OCI-LY3 (cell line): ENCODE measurements around the gene VPS41.

Source experiments
- H2AFZ ChIP-seq: fragments of 200-600, 300-600 bp; shearing (Covaris generic); 2 replicates; pipeline ENCODE4 v1.6.0; 2014; ENCODE audit warnings: antibody characterized with exemption, low read depth, low read length
- H3K27ac ChIP-seq: fragments of 200-600, 300-600 bp; sonication (generic); 2 replicates; pipeline ENCODE4 v1.5.1; 2014; ENCODE audit warnings: mild to moderate bottlenecking, low read length, moderate library complexity, mixed read lengths
- H3K27me3 ChIP-seq: fragments of 200-600, 300-600 bp; sonication (generic); 2 replicates; pipeline ENCODE4 v1.6.1; 2014; ENCODE audit warnings: low read depth, low read length, mixed read lengths
- H3K36me3 ChIP-seq: fragments of 200-600, 300-600 bp; sonication (generic); replicated peaks from 2 replicates; pipeline ENCODE3; 2014; ENCODE audit warnings: low read depth, low read length, mixed read lengths
- H3K4me1 ChIP-seq: fragments of 300-600, 200-600 bp; sonication (generic); 2 replicates; pipeline ENCODE4 v1.6.1; 2014; ENCODE audit warnings: low read length, mixed read lengths
- H3K4me2 ChIP-seq: fragments of 200-600, 300-600 bp; sonication (generic); 2 replicates; pipeline ENCODE4 v1.6.1; 2014; ENCODE audit warnings: low read length, mixed read lengths
- H3K4me3 ChIP-seq: fragments of 300-600, 200-600 bp; sonication (generic); 2 replicates; pipeline ENCODE4 v1.5.1; 2014; ENCODE audit warnings: antibody characterized with exemption, mild to moderate bottlenecking, low read length, moderate library complexity
- H3K79me2 ChIP-seq: fragments of 300-600, 200-600 bp; shearing (Covaris generic); 2 replicates; pipeline ENCODE4 v1.6.1; 2014; ENCODE audit warnings: mild to moderate bottlenecking, low read length, mixed read lengths
- H3K9ac ChIP-seq: fragments of 300-600, 200-600 bp; shearing (Covaris generic); 2 replicates; pipeline ENCODE4 v1.6.0; 2014; ENCODE audit warnings: mild to moderate bottlenecking, low read length, moderate library complexity
- H3K9me3 ChIP-seq: fragments of 200-600, 300-600 bp; shearing (Covaris generic); 2 replicates; pipeline ENCODE4 v1.6.1; 2014; ENCODE audit warnings: low read length, mixed read lengths; ENCODE audit not compliant: insufficient read depth
- H4K20me1 ChIP-seq: fragments of 200-600, 300-600 bp; sonication (generic); 2 replicates; pipeline ENCODE4 v1.6.1; 2016; ENCODE audit warnings: low read length, mixed read lengths; ENCODE audit not compliant: insufficient read depth
- CTCF ChIP-seq: fragments of 200-600, 300-600 bp; sonication (generic); IDR thresholded peaks from 2 replicates; pipeline ENCODE4 v1.5.1; 2014; ENCODE audit warnings: antibody characterized with exemption, low read length, low read depth
- EZH2phosphoT487 ChIP-seq: fragments of 200-600 bp; shearing (Covaris generic); IDR thresholded peaks from 2 replicates; pipeline ENCODE4 v1.6.1; 2018; ENCODE audit warnings: antibody characterized with exemption, mixed run types, low read depth

VPS41 gene

DNA sequence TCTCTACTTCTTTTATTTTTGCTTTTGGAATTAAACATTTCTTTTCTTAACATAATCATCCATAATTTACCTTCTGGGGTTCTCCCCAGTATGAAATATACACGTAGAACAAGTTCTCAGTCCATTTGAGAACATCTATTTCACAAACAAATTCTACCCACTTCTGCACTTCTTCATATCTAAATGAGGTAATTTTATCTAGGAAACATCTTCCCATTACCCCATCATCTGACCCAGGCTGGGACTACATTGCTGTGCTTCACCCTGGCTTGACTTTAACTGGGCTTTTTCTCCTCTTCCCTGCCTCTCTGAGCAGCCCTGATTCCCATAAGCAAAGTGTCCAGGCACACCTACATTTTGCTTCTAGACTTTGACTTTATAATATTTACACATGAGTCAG lies 234.5 kb downstream of the VPS41 start:
- no peak overlapping the region for H3K9ac ChIP-seq
- TF ChIP-seq CTCF (no peak), EZH2phosphoT487 (no peak)
- H2AFZ ChIP-seq, result peak overlapping the region; percentile 44; the same call in 1 of the 2 replicates

DNA sequence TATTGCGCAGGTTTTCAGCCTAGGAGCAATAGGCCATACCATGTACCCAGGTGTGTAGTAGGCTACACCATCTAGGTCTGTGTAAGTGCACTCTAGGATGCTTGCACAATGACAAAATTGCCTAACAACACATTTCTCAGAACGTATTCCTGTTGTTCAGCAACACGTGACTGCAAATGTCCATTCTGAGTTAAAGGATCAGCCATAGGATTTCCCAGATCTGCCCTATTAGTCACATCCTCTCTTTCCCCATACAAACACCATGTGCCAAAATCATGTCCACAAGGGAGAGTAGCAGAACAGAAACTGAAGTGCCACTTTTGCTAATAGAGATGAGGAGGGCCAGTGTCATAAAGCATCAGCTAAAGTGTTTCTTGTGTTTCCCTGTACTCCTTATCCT lies 235.2 kb downstream of the VPS41 start:
- no peaks in the 10 kb centered on the region for H3K9me3 ChIP-seq
- H3K79me2 ChIP-seq, result no peaks in the 10 kb centered on the region
- TF ChIP-seq EZH2phosphoT487 (no peak), CTCF (no peak)
- H3K27me3 ChIP-seq, result no peaks in the 10 kb centered on the region
- no peak overlapping the region for H3K27ac ChIP-seq
- H3K36me3 ChIP-seq, result no peaks in the 10 kb centered on the region
- H3K9ac ChIP-seq, result no peak overlapping the region
- peak overlapping the region; percentile 41; the same call in 1 of the 2 replicates for H3K4me2 ChIP-seq
- H4K20me1 ChIP-seq, result no peaks in the 10 kb centered on the region
- no peak overlapping the region for H3K4me3 ChIP-seq
- peaks cover 51% of the 10 kb centered on the region for H3K4me1 ChIP-seq
- no peak overlapping the region for H2AFZ ChIP-seq

More for the DNA sequence above, 234.5 kb downstream of the VPS41 start:
- Histone ChIP-seq H3K79me2 (no peaks in the 10 kb centered on the region), H3K4me3 (peak overlapping the region; percentile 41), H3K27ac (no peak overlapping the region), H3K4me2 (peak overlapping the region; percentile 41), H3K36me3 (no peaks in the 10 kb centered on the region), H3K4me1 (peaks cover 57% of the 10 kb centered on the region), H3K27me3 (no peaks in the 10 kb centered on the region), H3K9me3 (no peaks in the 10 kb centered on the region), H4K20me1 (no peaks in the 10 kb centered on the region)
